Trophoblast cell (in vitro differentiated cells and primary cell): ENCODE data around the gene GOLGA8B.

ENCODE experiments used
- DNase-seq, 2 donors: peaks; one replicate each; pipeline ENCODE4 v3.0.0-alpha.2; 2016
- H2AFZ ChIP-seq: 2 replicates; pipeline ENCODE4 v1.6.1; 2013; ENCODE audit warnings: low read length, moderate library complexity, mild to moderate bottlenecking; ENCODE audit not compliant: insufficient read depth, poor library complexity
- H2AK5ac ChIP-seq: 2 replicates; pipeline ENCODE4 v1.6.1; 2013; ENCODE audit warnings: mild to moderate bottlenecking, low read length
- H2BK120ac ChIP-seq: 2 replicates; pipeline ENCODE4 v1.6.1; 2013; ENCODE audit warnings: low read length, mild to moderate bottlenecking, moderate library complexity; ENCODE audit not compliant: insufficient read depth, poor library complexity
- H2BK12ac ChIP-seq: 2 replicates; pipeline ENCODE4 v1.6.1; 2013; ENCODE audit warnings: mild to moderate bottlenecking, low read length, moderate library complexity
- H2BK5ac ChIP-seq: 2 replicates; pipeline ENCODE4 v1.6.1; 2013; ENCODE audit warnings: low read length, low read depth, moderate library complexity, mild to moderate bottlenecking; ENCODE audit not compliant: poor library complexity
- H3K14ac ChIP-seq: 2 replicates; pipeline ENCODE4 v1.6.1; 2013; ENCODE audit warnings: mild to moderate bottlenecking, low read length
- H3K18ac ChIP-seq: 2 replicates; pipeline ENCODE4 v1.6.1; 2013; ENCODE audit warnings: mild to moderate bottlenecking, low read length
- H3K23ac ChIP-seq: 2 replicates; pipeline ENCODE4 v1.6.1; 2013; ENCODE audit warnings: low read length
- H3K27ac ChIP-seq: 2 replicates; pipeline ENCODE4 v1.5.1; 2013; ENCODE audit warnings: low read depth, mild to moderate bottlenecking, inconsistent platforms, low read length, moderate library complexity
- H3K27me3 ChIP-seq: 2 replicates; pipeline ENCODE4 v1.6.1; 2013; ENCODE audit warnings: inconsistent platforms, mild to moderate bottlenecking, low read length, moderate library complexity; ENCODE audit not compliant: insufficient read depth
- H3K36me3 ChIP-seq, 2 experiments: 1 replicate in 1 of 2; 2 replicates in 1 of 2; pipeline ENCODE4 v1.6.1; 2013; ENCODE audit warnings: low read length in 2 of 2, mild to moderate bottlenecking in 2 of 2, moderate library complexity in 1 of 2; ENCODE audit not compliant: insufficient read depth in 2 of 2, control insufficient read depth in 1 of 2
- H3K4ac ChIP-seq: 2 replicates; pipeline ENCODE4 v1.6.1; 2013; ENCODE audit warnings: low read depth, mild to moderate bottlenecking, low read length, moderate library complexity
- H3K4me1 ChIP-seq, 2 experiments: 1 replicate in 1 of 2; 2 replicates in 1 of 2; pipeline ENCODE4 v1.6.1; 2013; ENCODE audit warnings: low read length in 2 of 2, mild to moderate bottlenecking in 2 of 2, moderate library complexity in 1 of 2; ENCODE audit not compliant: insufficient read depth in 2 of 2, control insufficient read depth in 1 of 2
- H3K4me2 ChIP-seq: 2 replicates; pipeline ENCODE4 v1.6.1; 2013; ENCODE audit warnings: inconsistent platforms, mild to moderate bottlenecking, low read length, moderate library complexity
- H3K4me3 ChIP-seq: 2 replicates; pipeline ENCODE4 v1.5.1; 2013; ENCODE audit warnings: mild to moderate bottlenecking, low read depth, low read length, inconsistent platforms
- H3K79me1 ChIP-seq: one replicate; pipeline ENCODE4 v1.6.1; 2013; ENCODE audit warnings: low read length
- H3K79me2 ChIP-seq: 2 replicates; pipeline ENCODE4 v1.6.1; 2013; ENCODE audit warnings: low read length, mild to moderate bottlenecking; ENCODE audit not compliant: control insufficient read depth, insufficient read depth, poor library complexity
- H3K9ac ChIP-seq: 2 replicates; pipeline ENCODE4 v1.6.1; 2013; ENCODE audit warnings: mild to moderate bottlenecking, low read length
- H3K9me3 ChIP-seq: 2 replicates; pipeline ENCODE4 v1.6.1; 2013; ENCODE audit warnings: low read depth, mild to moderate bottlenecking, control low read depth, inconsistent platforms, low read length; ENCODE audit not compliant: insufficient read depth
- H4K12ac ChIP-seq: 2 replicates; pipeline ENCODE4 v1.6.1; 2013; ENCODE audit warnings: low read depth, mild to moderate bottlenecking, low read length, moderate library complexity
- H4K8ac ChIP-seq: 2 replicates; pipeline ENCODE4 v1.6.1; 2013; ENCODE audit warnings: low read depth, mild to moderate bottlenecking, low read length, moderate library complexity
- H4K91ac ChIP-seq: one replicate; pipeline ENCODE4 v1.6.1; 2013; ENCODE audit warnings: low read depth, mild to moderate bottlenecking, low read length, moderate library complexity
- WGBS: extraction: QIAGEN DNeasy Blood & Tissue Kit; methylation state at CpG from one replicate; pipeline ENCODE4 v1.1.7; 2013; ENCODE audit warnings: missing lambda C conversion rate; ENCODE audit not compliant: insufficient read length, insufficient coverage; ENCODE audit errors: extremely low coverage; 5-methylcytosine and 5-hydroxymethylcytosine counted together

GOLGA8B gene

DNA sequence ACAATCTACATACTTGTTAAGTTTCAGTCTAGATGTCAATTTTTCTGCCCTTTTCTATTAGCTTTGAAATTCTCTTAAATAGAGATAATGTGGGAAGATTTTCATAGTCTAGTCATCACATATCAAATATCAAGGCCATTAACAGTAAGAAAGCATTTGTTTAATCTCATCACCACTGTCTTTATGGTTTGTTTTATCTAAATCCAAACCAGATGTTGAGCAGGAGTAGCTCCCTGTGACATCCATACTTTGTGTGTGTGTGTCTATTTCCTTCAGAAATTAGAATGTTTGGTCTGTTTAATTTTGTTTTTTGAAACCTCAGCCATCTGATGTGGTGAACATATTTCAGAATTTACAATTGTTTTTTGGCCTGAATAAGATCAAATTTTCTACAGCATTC is 23.1 kb upstream of the GOLGA8B start:
- Histone ChIP-seq H3K36me3 (no peaks in the 10 kb centered on the region), H4K12ac (no peak overlapping the region), H3K4me3 (no peak overlapping the region), H3K79me1 (no peaks in the 10 kb centered on the region), H2BK5ac (no peak overlapping the region), H2BK12ac (no peak overlapping the region), H4K8ac (no peak overlapping the region), H3K18ac (no peak overlapping the region), H4K91ac (no peak overlapping the region), H3K23ac (no peak overlapping the region), H3K9me3 (no peaks in the 10 kb centered on the region), H3K4me1 (no peaks in the 10 kb centered on the region), H3K79me2 (no peaks in the 10 kb centered on the region), H3K4me2 (no peak overlapping the region), H3K4ac (no peak overlapping the region), H3K27ac (no peak overlapping the region), H2BK120ac (no peak overlapping the region), H3K14ac (no peak overlapping the region), H2AK5ac (no peak overlapping the region), H2AFZ (no peak overlapping the region), H3K27me3 (no peaks in the 10 kb centered on the region), H3K9ac (no peak overlapping the region)
- DNase-seq, result no peak

GRCh38 chr15:34606131-34606530 is 22.7 kb upstream of the GOLGA8B start:
- Histone ChIP-seq H2AK5ac (no peak overlapping the region), H4K12ac (no peak overlapping the region), H3K36me3 (no peaks in the 10 kb centered on the region), H3K79me1 (no peaks in the 10 kb centered on the region), H3K79me2 (no peaks in the 10 kb centered on the region), H3K4ac (no peak overlapping the region), H3K23ac (no peak overlapping the region), H2BK12ac (no peak overlapping the region), H3K4me1 (no peaks in the 10 kb centered on the region), H3K4me3 (no peak overlapping the region), H4K8ac (no peak overlapping the region), H3K9me3 (no peaks in the 10 kb centered on the region), H2BK5ac (no peak overlapping the region), H3K18ac (no peak overlapping the region), H3K4me2 (no peak overlapping the region), H3K27ac (no peak overlapping the region), H3K27me3 (no peaks in the 10 kb centered on the region), H3K9ac (no peak overlapping the region), H2AFZ (no peak overlapping the region), H2BK120ac (no peak overlapping the region), H4K91ac (no peak overlapping the region), H3K14ac (no peak overlapping the region)
- no peak for DNase-seq

- no peak overlapping the region for H3K27ac ChIP-seq
- no peak overlapping the region for H2BK12ac ChIP-seq
- H4K8ac ChIP-seq, result no peak overlapping the region
- DNase-seq, result no peak
- H4K91ac ChIP-seq, result no peak overlapping the region
- H3K9ac ChIP-seq, result no peak overlapping the region
- H3K23ac ChIP-seq, result no peak overlapping the region
- H3K4me2 ChIP-seq, result no peak overlapping the region
- H2BK5ac ChIP-seq, result no peak overlapping the region
- no peaks in the 10 kb centered on the region for H3K79me2 ChIP-seq
- H3K9me3 ChIP-seq, result no peaks in the 10 kb centered on the region
- no peak overlapping the region for H2AK5ac ChIP-seq
- no peak overlapping the region for H4K12ac ChIP-seq
- no peak overlapping the region for H3K4ac ChIP-seq
- no peak overlapping the region for H3K18ac ChIP-seq
- H3K4me1 ChIP-seq, result no peaks in the 10 kb centered on the region
- no peak overlapping the region for H2AFZ ChIP-seq
- no peak overlapping the region for H3K14ac ChIP-seq
- H3K27me3 ChIP-seq, result no peaks in the 10 kb centered on the region
- H3K4me3 ChIP-seq, result no peak overlapping the region
- H3K79me1 ChIP-seq, result no peaks in the 10 kb centered on the region
- WGBS, result no CpG with 5 or more reads among the region's 8 CpGs
- H3K36me3 ChIP-seq, result no peaks in the 10 kb centered on the region
- no peak overlapping the region for H2BK120ac ChIP-seq
Observed at GRCh38 chr15:34603095-34603494, 19.6 kb upstream of the GOLGA8B start.

DNA sequence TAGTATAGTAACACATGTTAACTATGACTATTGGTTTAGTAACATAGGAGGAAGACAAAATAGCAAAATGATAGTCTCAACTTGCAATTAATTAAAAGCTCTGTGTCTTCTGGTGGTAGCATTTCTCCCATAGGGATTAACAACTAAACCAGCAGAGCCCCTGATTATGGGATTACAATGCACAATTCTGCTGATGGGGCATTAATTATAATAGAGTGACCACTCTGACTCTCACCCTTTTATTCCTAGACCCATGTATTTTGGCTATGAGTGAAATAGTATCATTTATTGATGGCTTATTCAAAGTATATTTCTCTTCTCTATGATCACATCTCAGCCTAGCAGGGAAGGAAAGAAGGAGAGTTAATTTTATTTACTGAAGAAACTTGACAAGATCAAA is 17.5 kb upstream of the GOLGA8B start:
- Histone ChIP-seq H4K12ac (no peak overlapping the region), H3K36me3 (no peaks in the 10 kb centered on the region), H3K9me3 (no peaks in the 10 kb centered on the region), H3K79me1 (no peaks in the 10 kb centered on the region), H3K14ac (no peak overlapping the region), H3K4me1 (no peaks in the 10 kb centered on the region), H2AK5ac (no peak overlapping the region), H3K18ac (no peak overlapping the region), H2BK120ac (no peak overlapping the region), H2AFZ (no peak overlapping the region), H3K23ac (no peak overlapping the region), H3K27ac (no peak overlapping the region), H3K4me3 (no peak overlapping the region), H3K9ac (no peak overlapping the region), H2BK12ac (no peak overlapping the region), H3K79me2 (no peaks in the 10 kb centered on the region), H3K4me2 (no peak overlapping the region), H3K27me3 (no peaks in the 10 kb centered on the region), H4K8ac (no peak overlapping the region), H4K91ac (no peak overlapping the region), H2BK5ac (no peak overlapping the region), H3K4ac (no peak overlapping the region)
- no peak for DNase-seq
